K562 (cell line): Measurements from ENCODE around the gene ABCA7. TPM values are rescaled to one million over a fixed set of nuclear protein-coding genes. Genes with fewer than 3 reads are reported as not detected.

Source experiments
- CBX1 ChIP-seq: sonication (generic); IDR thresholded peaks from 2 replicates; pipeline ENCODE4 v1.6.1; 2016; ENCODE audit warnings: antibody characterized with exemption, low read depth, mild to moderate bottlenecking
- CREB1 ChIP-seq, 2 experiments: sonication (generic) in 1 of 2; formaldehyde crosslinking in 1 of 2; IDR thresholded peaks; 2 replicates each; pipeline versions ENCODE4 v1.6.1 to v1.8.0; 2012 to 2022; ENCODE audit warnings: inconsistent platforms in 1 of 2, mild to moderate bottlenecking in 1 of 2, missing genetic modification reagents in 1 of 2, moderate library complexity in 1 of 2
- FOXK2 ChIP-seq, 2 experiments: fragments of 450-650 bp; IDR thresholded peaks in 1 of 2; conservative IDR thresholded peaks in 1 of 2; 2 replicates each; pipeline ENCODE4 v1.6.1; 2016; ENCODE audit warnings: low read depth in 2 of 2, mild to moderate bottlenecking in 1 of 2
- FOXP4 ChIP-seq: sonication (generic); formaldehyde crosslinking; IDR thresholded peaks from 2 replicates; pipeline ENCODE4 v1.8.0; 2022; ENCODE audit warnings: mild to moderate bottlenecking, missing genetic modification reagents, borderline replicate concordance
- GTF2B ChIP-seq: IDR thresholded peaks from 2 replicates; pipeline ENCODE4 v1.6.1; 2011; ENCODE audit not compliant: insufficient read length; ENCODE audit errors: extremely low read depth
- GTF3C2 ChIP-seq: IDR thresholded peaks from 3 replicates; pipeline ENCODE4 v1.6.1; 2011; ENCODE audit warnings: borderline replicate concordance, mild to moderate bottlenecking, moderate library complexity; ENCODE audit not compliant: insufficient read length; ENCODE audit errors: extremely low read depth
- HDAC8 ChIP-seq: fragments of 450-650 bp; IDR thresholded peaks from 2 replicates; pipeline ENCODE4 v1.6.1; 2016; ENCODE audit warnings: mild to moderate bottlenecking, missing genetic modification characterization, moderate library complexity, missing compliant biosample characterization
- KAT2B ChIP-seq: IDR thresholded peaks from one replicate; pipeline ENCODE4 v1.6.1; 2012; ENCODE audit warnings: low read depth, mild to moderate bottlenecking, control low read depth, inconsistent platforms, low read length, moderate library complexity
- MTF1 ChIP-seq: fragments of 250-450 bp; sonication (Bioruptor Pico); IDR thresholded peaks from 2 replicates; pipeline ENCODE4 v1.9.0; 2021; ENCODE audit warnings: moderate library complexity, mild to moderate bottlenecking, inconsistent platforms, borderline replicate concordance
- PREB ChIP-seq: sonication (generic); formaldehyde crosslinking; IDR thresholded peaks from 2 replicates; pipeline ENCODE4 v1.8.1; 2023; ENCODE audit warnings: mild to moderate bottlenecking, missing genetic modification reagents
- SIN3B ChIP-seq: fragments of 450-650 bp; IDR thresholded peaks from 2 replicates; pipeline ENCODE4 v1.6.1; 2017; ENCODE audit warnings: low read depth, mild to moderate bottlenecking, moderate library complexity
- SMC3 ChIP-seq: conservative IDR thresholded peaks from 2 replicates; pipeline ENCODE4 v1.6.1; 2011; ENCODE audit warnings: low read depth, low read length, improper control_type of control experiment; ENCODE audit not compliant: insufficient read depth
- STAT5B ChIP-seq: fragments of 250-450 bp; sonication (Bioruptor Pico); IDR thresholded peaks from 2 replicates; pipeline ENCODE4 v1.8.0; 2021; ENCODE audit warnings: mild to moderate bottlenecking, inconsistent platforms
- TAL1 ChIP-seq: fragments of 450-650 bp; IDR thresholded peaks from 2 replicates; pipeline ENCODE4 v1.6.1; 2016; ENCODE audit warnings: mild to moderate bottlenecking
- TCF7 ChIP-seq: sonication (generic); IDR thresholded peaks from 2 replicates; pipeline ENCODE4 v1.6.1; 2016; ENCODE audit warnings: antibody characterized with exemption, borderline replicate concordance
- TCF7L2 ChIP-seq: fragments of 150-350 bp; IDR thresholded peaks from 2 replicates; pipeline ENCODE4 v1.6.1; 2016; ENCODE audit warnings: low read depth, mild to moderate bottlenecking, low read length, moderate library complexity
- TFE3 ChIP-seq: fragments of 450-650 bp; formaldehyde crosslinking; IDR thresholded peaks from 2 replicates; pipeline ENCODE4 v1.4.0; 2020; ENCODE audit warnings: mild to moderate bottlenecking, mixed read lengths
- ZNF282 ChIP-seq: sonication (generic); formaldehyde crosslinking; IDR thresholded peaks from 2 replicates; pipeline ENCODE4 v1.8.1; 2023; ENCODE audit warnings: missing genetic modification reagents
- polyA plus RNA-seq, 8 experiments: library from polyadenylated mRNA; depleted of rRNA in 4 of 8; stranded (reverse) in 5 of 8; unstranded in 3 of 8; fragments of >200 nt; fragmentation: Nextera tagmentation in 2 of 8; fragmentation: Illumina TruSeq in 1 of 8; extraction: Ambion mirVana in 2 of 8; extraction: Trizol in 1 of 8; gene quantifications; 2 replicates each; pipeline versions ENCODE4 v1.2.1 to v1.2.3, GENCODE V29; 2011 to 2014; ENCODE audit warnings: inconsistent platforms in 1 of 8, missing spikeins in 1 of 8
- total RNA-seq, 7 experiments: library from RNA; depleted of rRNA in 6 of 7; stranded (reverse); fragments of >200 nt in 6 of 7; fragmentation: Illumina TruSeq in 2 of 7; extraction: Trizol in 2 of 7; gene quantifications; 2 replicates each; pipeline versions ENCODE4 v1.2.1 to v1.2.3, GENCODE V29; 2011 to 2021; ENCODE audit warnings: low replicate concordance in 1 of 7

ABCA7 gene
- total and polyA plus RNA-seq, 9 of the 15 experiments (the other 6 are each of a cell fraction or from before 2014, with no cell fraction given) = 2.3 to 96.1 (median 31.2) TPM

GRCh38 chr19:1040476-1041271 lies 767 bp downstream of the ABCA7 start (continued):
- TF ChIP-seq MTF1 (CRISPR knock-in tag) (no peak), GTF2B (no peak), SIN3B (no peak; the same call in 1 of the 2 replicates), TFE3 (CRISPR knock-in tag) (no peak), HDAC8 (no peak), PREB (CRISPR knock-in tag) (no peak), CBX1 (peak; percentile 88), TCF7L2 (no peak), STAT5B (CRISPR knock-in tag) (no peak), KAT2B (no peak), FOXK2 (conservative IDR thresholded peaks at IDR 0.05 in 1 of 2, IDR thresholded peaks at IDR 0.05 in 1 of 2; ENCODE audit: low read depth in 2 of 2) (no peak), FOXP4 (CRISPR knock-in tag) (no peak), TAL1 (peak; percentile 71), TCF7 (no peak), ZNF282 (CRISPR knock-in tag) (no peak), SMC3 (no peak), GTF3C2 (no peak), CREB1 (IDR thresholded peaks at IDR 0.05) (peak; percentile 35; the same call in 1 of the 2 replicates), CREB1 (CRISPR knock-in tag; IDR thresholded peaks at IDR 0.05) (no peak; the same call in 1 of the 2 replicates)
